WTC11 (cell line): ENCODE measurements around the gene IFNG.

Source experiments
- CTCF ChIP-seq: fragments of 200-600 bp; IDR thresholded peaks from 2 replicates; pipeline ENCODE4 v1.8.0; 2022; ENCODE audit warnings: antibody characterized with exemption
- NR3C1 ChIP-seq: sonication (generic); formaldehyde crosslinking; conservative IDR thresholded peaks from 2 replicates; pipeline ENCODE4 v1.8.1; 2023; ENCODE audit warnings: low read depth, mild to moderate bottlenecking, missing genetic modification reagents
- TCF7 ChIP-seq: sonication (generic); formaldehyde crosslinking; IDR thresholded peaks from 2 replicates; pipeline ENCODE4 v1.8.0; 2022; ENCODE audit warnings: mild to moderate bottlenecking, low read depth, missing genetic modification reagents, moderate library complexity
- USF2 ChIP-seq: sonication (generic); formaldehyde crosslinking; IDR thresholded peaks from 2 replicates; pipeline ENCODE4 v1.8.1; 2023; ENCODE audit warnings: mild to moderate bottlenecking, missing genetic modification reagents, moderate library complexity
- ZSCAN18 ChIP-seq: fragments of 250-450 bp; sonication (Bioruptor Pico); IDR thresholded peaks from 2 replicates; pipeline ENCODE4 v2.1.2; 2022; ENCODE audit warnings: mild to moderate bottlenecking, moderate library complexity

GRCh38 chr12:68169213-68169889 is 9.8 kb upstream of the IFNG start:
- TF ChIP-seq USF2 (CRISPR knock-in tag): no peak
- no peak for TF ChIP-seq CTCF
- no peak for TF ChIP-seq ZSCAN18 (CRISPR knock-in tag)
- TF ChIP-seq TCF7 (CRISPR knock-in tag): no peak
- no peak for TF ChIP-seq NR3C1
